Stimulated activated CD8-positive, alpha-beta memory T cell treated with anti-CD3 and anti-CD28 coated beads, Interleukin-4, amount 100 ng/mL, for 4 hours (primary cell): ENCODE results near the gene KCNQ4.

Experiments
- DNase-seq, 2 donors: peaks; one replicate each; pipeline ENCODE4 v3.0.0-alpha.2; 2020; ENCODE audit warnings: low read depth in 2 of 2, low spot score in 1 of 2

KCNQ4 gene

GRCh38 chr1:40754201-40754600 is 29.4 kb upstream of the KCNQ4 start:
- no peak for DNase-seq

- DNase-seq: no peak
Measured at GRCh38 chr1:40755067-40755466, 28.5 kb upstream of the KCNQ4 start.

GRCh38 chr1:40756523-40756922 is 27.1 kb upstream of the KCNQ4 start:
- no peak for DNase-seq

- no peak for DNase-seq
Measured at GRCh38 chr1:40757084-40757483, 26.5 kb upstream of the KCNQ4 start.

GRCh38 chr1:40758004-40758403 is 25.6 kb upstream of the KCNQ4 start:
- no peak for DNase-seq

GRCh38 chr1:40758578-40759343 is 24.8 kb upstream of the KCNQ4 start:
- DNase-seq: no peak

GRCh38 chr1:40760984-40761383 is 22.6 kb upstream of the KCNQ4 start:
- DNase-seq: no peak

GRCh38 chr1:40762144-40762923 is 21.3 kb upstream of the KCNQ4 start:
- no peak for DNase-seq

GRCh38 chr1:40763742-40764532 is 19.6 kb upstream of the KCNQ4 start:
- no peak for DNase-seq

GRCh38 chr1:40764981-40765380 is 18.6 kb upstream of the KCNQ4 start:
- no peak for DNase-seq

GRCh38 chr1:40766017-40766416 is 17.6 kb upstream of the KCNQ4 start:
- DNase-seq: no peak

- no peak for DNase-seq
Measured at GRCh38 chr1:40766560-40766959, 17.0 kb upstream of the KCNQ4 start.

GRCh38 chr1:40768146-40768990 is 15.2 kb upstream of the KCNQ4 start:
- DNase-seq: no peak

- DNase-seq: no peak
Measured at GRCh38 chr1:40769815-40770214, 13.8 kb upstream of the KCNQ4 start.

- no peak for DNase-seq
Measured at GRCh38 chr1:40770296-40771070, 13.1 kb upstream of the KCNQ4 start.

- no peak for DNase-seq
Measured at GRCh38 chr1:40772146-40772955, 11.2 kb upstream of the KCNQ4 start.

- no peak for DNase-seq
Measured at GRCh38 chr1:40773748-40774265, 9.8 kb upstream of the KCNQ4 start.

GRCh38 chr1:40774266-40774998 is 9.2 kb upstream of the KCNQ4 start:
- DNase-seq: peak; percentile 40 to 47
